Ovary (tissue), 9 donors: ENCODE results near the gene BAIAP2L1. TPM values are rescaled to one million over a fixed set of nuclear protein-coding genes. Genes with fewer than 3 reads are reported as not detected.
A peak's percentile ranks its signal among the peaks of the same experiment; 100 is the strongest.

Experiments
- DNase-seq, 5 donors: peaks; one replicate each; pipeline ENCODE4 v3.0.0-alpha.2; 2019 to 2020
- H3K27ac ChIP-seq, 2 donors: fragments of 200-600 bp; one replicate each; pipeline versions ENCODE4 v1.5.1 to v1.8.0; 2019 to 2022
- H3K27me3 ChIP-seq: fragments of 200-600 bp; one replicate; pipeline ENCODE4 v1.8.0; 2022
- H3K36me3 ChIP-seq: fragments of 200-600 bp; sonication (generic); one replicate; pipeline ENCODE4 v1.5.1; 2019
- H3K4me1 ChIP-seq: one replicate; pipeline ENCODE4 v1.8.1; 2013; ENCODE audit warnings: mild to moderate bottlenecking, moderate library complexity; ENCODE audit not compliant: insufficient read depth
- H3K4me3 ChIP-seq: fragments of 200-600 bp; sonication (generic); one replicate; pipeline ENCODE4 v1.5.1; 2017
- H3K9me3 ChIP-seq, 2 donors: fragments of 200-600 bp in 1 of 2; sonication (generic) in 1 of 2; one replicate each; pipeline versions ENCODE4 v1.5.1 to v1.8.1; 2013 to 2019; ENCODE audit warnings: mild to moderate bottlenecking in 1 of 2, moderate library complexity in 1 of 2
- CTCF ChIP-seq, 3 donors: fragments of 450-650 bp in 2 of 3; fragments of 200-600 bp in 1 of 3; IDR thresholded peaks; one replicate each; pipeline versions ENCODE4 v1.5.1 to v1.8.0; 2016 to 2022; ENCODE audit warnings: antibody characterized with exemption in 3 of 3, mild to moderate bottlenecking in 1 of 3
- EP300 ChIP-seq: sonication (generic); formaldehyde crosslinking; IDR thresholded peaks from one replicate; pipeline ENCODE4 v1.6.1; 2017; ENCODE audit warnings: antibody characterized with exemption
- POLR2A ChIP-seq: fragments of 450-650 bp; IDR thresholded peaks from one replicate; pipeline ENCODE4 v1.6.1; 2017; ENCODE audit warnings: antibody characterized with exemption, mild to moderate bottlenecking, moderate library complexity
- WGBS, 3 donors: extraction: QIAGEN DNeasy Blood & Tissue Kit in 1 of 3; methylation state at CpG; one replicate each; pipeline versions ENCODE4 v1.1.5 to v1.1.7; 2013 to 2017; 5-methylcytosine and 5-hydroxymethylcytosine counted together
- intact Hi-C, 4 donors: fragments of 100-400 bp; cut with DNase I; formaldehyde crosslinking; loops; one replicate each; pipeline versions ENCODE4 v1.11.0 to v1.15.1; 2022 to 2023
- polyA plus RNA-seq, 2 donors: library from polyadenylated mRNA; stranded (reverse); fragments of 200-250 nt in 1 of 2; fragments of 350-450 nt in 1 of 2; fragmentation: Illumina TruSeq in 1 of 2; extraction: RNeasy Lipid Tissue Mini Kit (QIAGEN cat#74804) in 1 of 2; gene quantifications; one replicate each; pipeline ENCODE4 v1.2.3, GENCODE V29; 2013 to 2014
- total RNA-seq, 7 donors: library from RNA; depleted of rRNA in 2 of 7; stranded (reverse); fragments of >200 nt in 2 of 7; fragmentation: NEBNext Ultra II Directional in 3 of 7; extraction: Animal tissue kit (Norgen Biotek cat#: 25700) in 3 of 7; gene quantifications; one replicate each; pipeline versions ENCODE4 v1.1.0 to v1.2.4, GENCODE V29; 2016 to 2023
- donor health status: DM: no; HTN: no; CAD: no; lungs with moderate emphysema.
- donor health status: DM: no; HTN: no; CAD: no.
- donor health status: Bipolar disorder and iron deficiency.
- donor health status: DM: yes; HTN: yes; CAD: no.
- donor health status: DM: no; HTN: no; CAD: no.
- donor health status: DM: yes; HTN: yes; CAD: no.

The BAIAP2L1 gene
- total and polyA plus RNA-seq, 9 donors, result 0.73 to 7.9 (median 1.9) TPM

GRCh38 chr7:98280791-98281756 lies 119.8 kb downstream of the BAIAP2L1 start, which contains the start of gene BRI3:
BRI3 (plus strand) TSS chr7:98281686; CDS start chr7:98281796, 110 bp downstream.
- Histone ChIP-seq H3K4me1 (peaks cover 29% of the 10 kb centered on the region), H3K27ac (peak within 1 kb of the TSS; percentile 66 to 85), H3K27me3 (no peaks in the 10 kb centered on the region), H3K36me3 (no peaks in the 10 kb centered on the region), H3K9me3 (no peaks in the 10 kb centered on the region), H3K4me3 (peak within 1 kb of the TSS; percentile 98)
- TF ChIP-seq POLR2A (peak; percentile 40), CTCF (IDR thresholded peaks at IDR 0.05) (no peak)
- 0 to 1% (median 0%) methylated on average over 24 to 91 of the region's 92 CpGs for WGBS, 3 donors
- DNase-seq, result peak; percentile 88 to 94 (median 92)
- intact Hi-C loops, result no loop called here

- Histone ChIP-seq H3K36me3 (no peaks in the 10 kb centered on the region), H3K4me3 (peak overlapping the region; percentile 49), H3K4me1 (peaks cover 21% of the 10 kb centered on the region), H3K27ac (no peak overlapping the region), H3K9me3 (no peaks in the 10 kb centered on the region), H3K27me3 (no peaks in the 10 kb centered on the region)
- no peak for TF ChIP-seq POLR2A
- TF ChIP-seq EP300, result no peak
- no peak for DNase-seq
- 30 to 47% (median 37%) methylated on average over 7 of the region's 7 CpGs for WGBS, 3 donors
- intact Hi-C loops, result no loop called here
Observed at GRCh38 chr7:98280296-98280695, 120.6 kb downstream of the BAIAP2L1 start.

- H3K36me3 ChIP-seq, result no peaks in the 10 kb centered on the region
- intact Hi-C loops, result no loop called here
- H3K4me1 ChIP-seq, result peaks cover 9% of the 10 kb centered on the region
- DNase-seq, result no peak
- no peak overlapping the region for H3K4me3 ChIP-seq
- H3K27ac ChIP-seq, result no peak overlapping the region
- H3K27me3 ChIP-seq, result no peaks in the 10 kb centered on the region
- TF ChIP-seq CTCF (IDR thresholded peaks at IDR 0.05), result no peak
- no peak for TF ChIP-seq POLR2A
- no peak for TF ChIP-seq EP300
- no peaks in the 10 kb centered on the region for H3K9me3 ChIP-seq
- WGBS, 3 donors, result 70 to 84% (median 74%) methylated on average over 4 of the region's 4 CpGs
Observed at GRCh38 chr7:98278936-98279335, 122.0 kb downstream of the BAIAP2L1 start.

GRCh38 chr7:98278408-98278807 lies 122.5 kb downstream of the BAIAP2L1 start:
- Histone ChIP-seq H3K4me3 (no peak overlapping the region), H3K9me3 (no peaks in the 10 kb centered on the region), H3K27me3 (no peaks in the 10 kb centered on the region), H3K4me1 (peaks cover 4% of the 10 kb centered on the region), H3K27ac (no peak overlapping the region), H3K36me3 (no peaks in the 10 kb centered on the region)
- 87 to 93% (median 92%) methylated on average over 5 of the region's 5 CpGs for WGBS, 3 donors
- intact Hi-C loops, result no loop called here
- no peak for TF ChIP-seq CTCF (IDR thresholded peaks at IDR 0.05)
- TF ChIP-seq EP300, result no peak
- TF ChIP-seq POLR2A, result no peak
- no peak for DNase-seq
